OCI-M2 (cell line): Measurements from ENCODE around the gene GLTPD2.

Source experiments
- DNase-seq: peaks from one replicate; lab custom pipeline; 2025; ENCODE audit not compliant: unreplicated experiment; lab: John Stamatoyannopoulos, UW

Gene GLTPD2

DNA sequence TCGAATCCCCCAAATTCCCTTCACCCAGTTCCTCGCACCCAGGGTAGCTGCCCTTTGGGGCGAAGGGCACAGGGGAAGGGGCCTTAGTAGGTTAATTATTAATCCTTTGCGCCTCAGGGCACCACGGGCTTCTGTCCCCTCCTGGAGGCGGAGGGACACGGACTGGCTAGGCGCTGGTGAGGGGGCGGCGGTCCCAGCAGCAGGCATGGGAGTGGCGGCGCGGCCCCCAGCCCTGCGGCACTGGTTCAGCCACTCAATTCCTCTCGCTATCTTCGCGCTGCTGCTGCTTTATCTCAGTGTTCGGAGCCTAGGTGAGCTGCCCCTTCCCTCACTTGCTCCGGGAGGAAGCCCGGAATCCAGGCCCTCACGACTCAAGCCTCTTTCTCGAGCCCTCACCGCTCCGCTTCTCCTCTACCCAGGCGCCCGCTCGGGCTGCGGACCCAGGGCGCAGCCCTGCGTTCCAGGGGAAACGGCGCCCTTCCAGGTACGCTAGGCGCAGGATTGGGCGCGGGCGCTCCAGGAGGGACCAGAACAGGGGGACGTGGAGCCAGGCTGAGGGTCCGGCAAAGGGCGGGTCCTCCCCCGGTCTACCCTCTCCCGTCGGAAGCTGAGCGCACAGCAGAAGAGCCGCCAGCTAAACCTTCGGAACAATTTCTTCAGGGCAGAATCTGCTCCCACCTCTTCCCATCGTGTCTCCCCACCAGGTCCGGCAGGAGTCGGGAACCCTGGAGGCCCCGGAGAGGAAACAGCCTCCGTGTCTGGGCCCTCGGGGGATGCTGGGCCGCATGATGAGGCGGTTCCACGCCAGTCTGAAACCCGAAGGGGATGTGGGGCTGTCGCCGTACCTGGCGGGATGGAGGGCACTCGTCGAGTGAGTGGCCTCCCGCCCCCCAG is at the start of gene GLTPD2:
GLTPD2 (plus strand) TSS at position 158 of the 894 bp plus-strand sequence; CDS start at position 206, 48 bp downstream.
- DNase-seq, result no peak

DNA sequence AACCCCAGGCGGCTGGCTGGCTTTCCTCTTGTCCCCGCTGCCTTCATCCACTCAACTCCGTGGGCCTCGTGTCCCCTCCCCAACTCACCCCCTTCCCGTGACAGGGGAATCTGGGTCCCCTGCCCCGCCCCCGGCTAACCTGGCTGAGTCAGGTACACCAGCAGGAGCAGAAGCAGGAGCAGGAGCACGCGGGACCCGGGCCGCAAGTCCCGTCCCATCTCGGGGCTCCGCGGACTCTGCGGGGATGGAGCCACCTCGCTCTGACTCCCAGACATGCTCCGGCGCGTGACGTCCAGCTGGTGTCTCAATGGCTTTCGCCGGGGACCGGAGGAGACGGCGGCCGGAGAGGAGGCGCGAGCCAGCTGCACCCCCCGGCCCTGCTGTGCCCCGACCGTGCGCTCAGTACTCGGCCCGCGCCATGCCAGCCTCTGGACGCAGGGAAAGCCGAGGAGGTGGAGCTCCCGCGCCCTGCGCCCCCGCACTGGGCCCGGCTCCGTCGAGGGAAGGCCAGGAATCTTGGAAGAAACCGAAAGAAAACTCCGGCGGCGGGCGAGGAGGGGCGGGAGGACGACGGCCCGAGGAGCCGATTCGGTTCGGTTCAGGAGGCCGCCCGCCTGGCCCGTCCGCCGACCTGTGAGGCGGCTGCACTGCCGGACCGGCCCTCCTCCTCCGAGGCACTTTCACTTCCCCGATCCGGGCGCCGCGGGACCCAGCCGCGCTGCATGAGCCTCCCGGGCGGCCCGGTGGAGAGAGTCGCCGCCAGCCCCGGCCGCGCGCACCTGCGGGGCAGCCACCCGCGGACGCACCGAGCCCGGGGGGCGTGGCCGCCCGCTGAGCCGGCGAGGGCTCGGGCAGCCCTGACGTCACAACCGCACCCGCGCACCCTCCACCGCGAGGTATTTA is 49.4 kb upstream of the GLTPD2 start, which contains the start of the genes CXCL16 and ZMYND15:
CXCL16 (minus strand) TSS at position 807 of the 903 bp plus-strand sequence; CDS start at position 218, 589 bp downstream.
ZMYND15 (plus strand) TSS at position 712 of the 903 bp plus-strand sequence. CDS start 716 bp downstream, outside the sequence.
- DNase-seq, result no peak

DNA sequence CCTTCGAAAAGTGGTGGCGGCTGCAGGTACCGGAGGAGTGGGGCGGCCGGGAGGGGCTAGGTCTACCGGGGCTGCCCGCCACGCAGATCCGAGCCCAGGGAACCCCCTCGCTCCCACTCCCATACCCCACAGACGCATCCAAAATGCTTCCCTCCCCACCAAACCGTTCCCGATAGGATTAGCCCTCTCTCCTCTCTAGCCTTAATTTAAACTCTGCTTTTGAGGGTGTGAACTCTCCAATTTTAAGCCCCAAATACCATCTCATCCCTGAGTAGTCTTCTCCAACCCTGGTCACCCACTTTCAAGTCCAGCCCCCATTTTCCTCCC is 48.8 kb upstream of the GLTPD2 start:
- DNase-seq, result no peak

DNA sequence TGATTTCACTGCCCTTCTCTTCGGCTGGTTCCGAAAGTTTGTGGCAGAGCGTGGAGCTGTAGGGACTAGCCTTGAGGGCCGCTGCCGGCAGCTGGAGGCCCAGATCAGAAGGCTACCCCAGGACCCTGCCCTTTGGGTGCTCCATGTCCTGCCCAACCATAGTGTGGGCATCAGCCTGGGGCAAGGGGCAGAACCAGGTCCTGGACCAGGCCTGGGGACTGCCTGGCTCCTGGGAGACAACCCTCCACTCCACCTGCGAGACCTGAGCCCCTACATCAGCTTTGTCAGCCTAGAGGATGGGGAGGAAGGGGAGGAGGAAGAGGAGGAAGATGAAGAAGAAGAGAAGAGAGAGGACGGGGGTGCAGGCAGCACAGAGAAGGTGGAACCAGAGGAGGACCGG is 48.2 kb upstream of the GLTPD2 start:
- DNase-seq, result no peak

DNA sequence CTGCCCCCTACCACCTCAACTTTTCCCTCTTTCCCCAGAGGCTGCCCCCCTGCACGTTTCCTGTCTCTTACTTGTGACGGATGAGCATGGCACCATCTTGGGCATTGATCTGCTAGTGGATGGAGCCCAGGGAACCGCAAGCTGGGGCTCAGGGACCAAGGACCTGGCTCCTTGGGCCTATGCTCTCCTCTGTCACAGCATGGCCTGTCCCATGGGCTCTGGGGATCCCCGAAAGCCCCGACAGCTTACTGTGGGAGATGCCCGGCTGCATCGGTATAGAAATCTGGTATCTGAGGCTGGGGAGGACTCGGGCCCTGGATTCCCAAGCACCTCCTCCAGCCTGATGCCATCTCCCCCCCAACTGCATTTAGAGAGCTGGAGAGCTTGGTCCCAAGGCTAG is 47.2 kb upstream of the GLTPD2 start:
- no peak for DNase-seq

DNA sequence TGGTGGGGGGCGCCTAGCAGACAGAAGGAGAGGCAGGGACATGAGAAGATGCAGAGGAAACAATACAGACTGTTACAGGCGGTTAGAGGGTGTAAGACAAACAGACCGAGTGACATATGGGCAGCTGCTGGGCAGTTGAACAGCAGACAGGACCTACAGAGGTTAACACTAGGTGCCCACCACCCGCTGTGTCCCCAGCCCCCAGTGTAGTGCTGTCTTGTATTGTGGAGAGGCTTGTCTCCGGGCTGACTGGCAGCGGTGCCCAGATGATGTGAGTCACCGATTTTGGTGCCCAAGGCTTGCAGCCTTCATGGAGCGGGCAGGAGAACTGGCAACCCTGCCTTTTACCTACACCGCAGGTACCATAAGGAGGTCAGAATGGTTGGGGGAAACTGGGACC is 46.6 kb upstream of the GLTPD2 start:
- DNase-seq, result no peak

DNA sequence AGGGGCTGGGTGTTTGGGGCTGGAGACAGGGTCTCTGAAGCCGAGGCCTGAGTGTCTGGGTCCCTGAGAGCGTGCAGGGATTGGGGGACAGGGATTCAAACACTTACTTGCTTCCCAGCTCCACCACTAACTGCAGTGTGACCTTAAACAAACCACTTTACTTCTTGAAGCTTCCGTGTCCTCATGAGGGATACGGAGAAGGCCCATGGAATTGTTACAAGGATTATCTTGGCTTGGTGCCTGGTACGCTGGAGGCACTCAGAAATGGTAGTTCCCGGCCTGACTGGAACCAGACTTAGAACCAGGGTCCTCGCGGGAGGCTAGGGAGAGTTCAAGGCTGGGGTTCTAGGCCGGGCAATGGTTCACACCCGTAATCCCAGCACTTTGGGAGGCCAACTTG is 46.1 kb upstream of the GLTPD2 start:
- DNase-seq, result no peak

DNA sequence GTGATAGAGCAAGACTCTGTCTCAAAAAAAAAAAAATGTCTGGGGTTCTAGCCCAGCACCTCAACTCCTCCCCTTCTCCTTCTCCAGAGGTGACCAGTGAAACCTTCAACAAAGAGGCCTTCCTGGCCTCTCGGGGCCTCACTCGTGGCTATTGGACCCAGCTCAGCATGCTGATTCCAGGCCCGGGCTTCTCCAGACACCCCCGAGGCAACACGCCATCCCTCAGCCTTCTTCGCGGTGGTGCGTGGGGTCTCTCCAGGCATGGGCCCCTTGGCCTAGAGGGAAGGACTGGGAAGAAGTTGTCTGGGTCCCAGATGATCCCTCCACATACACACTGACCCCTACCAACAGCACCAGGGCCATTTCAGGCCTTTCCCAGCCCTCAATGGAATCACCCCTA is 45.5 kb upstream of the GLTPD2 start:
- no peak for DNase-seq

DNA sequence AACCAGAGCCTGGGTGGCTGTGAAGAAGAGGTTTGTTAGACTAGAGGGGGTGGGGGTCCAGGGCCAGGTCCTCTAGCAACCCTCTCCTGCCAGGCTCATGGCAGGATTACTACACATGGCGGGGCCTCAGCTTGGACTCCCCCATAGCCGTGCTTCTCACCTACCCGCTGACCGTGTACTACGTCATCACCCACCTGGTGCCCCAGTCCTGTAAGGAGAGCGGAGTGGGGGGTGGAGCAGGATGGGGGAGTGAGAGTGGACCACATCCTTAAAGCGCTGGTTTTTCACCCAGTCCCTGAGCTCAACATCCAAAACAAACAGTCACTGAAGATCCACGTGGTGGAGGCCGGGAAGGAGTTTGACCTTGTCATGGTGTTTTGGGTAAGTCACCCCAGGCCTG is 44.9 kb upstream of the GLTPD2 start:
- no peak for DNase-seq

DNA sequence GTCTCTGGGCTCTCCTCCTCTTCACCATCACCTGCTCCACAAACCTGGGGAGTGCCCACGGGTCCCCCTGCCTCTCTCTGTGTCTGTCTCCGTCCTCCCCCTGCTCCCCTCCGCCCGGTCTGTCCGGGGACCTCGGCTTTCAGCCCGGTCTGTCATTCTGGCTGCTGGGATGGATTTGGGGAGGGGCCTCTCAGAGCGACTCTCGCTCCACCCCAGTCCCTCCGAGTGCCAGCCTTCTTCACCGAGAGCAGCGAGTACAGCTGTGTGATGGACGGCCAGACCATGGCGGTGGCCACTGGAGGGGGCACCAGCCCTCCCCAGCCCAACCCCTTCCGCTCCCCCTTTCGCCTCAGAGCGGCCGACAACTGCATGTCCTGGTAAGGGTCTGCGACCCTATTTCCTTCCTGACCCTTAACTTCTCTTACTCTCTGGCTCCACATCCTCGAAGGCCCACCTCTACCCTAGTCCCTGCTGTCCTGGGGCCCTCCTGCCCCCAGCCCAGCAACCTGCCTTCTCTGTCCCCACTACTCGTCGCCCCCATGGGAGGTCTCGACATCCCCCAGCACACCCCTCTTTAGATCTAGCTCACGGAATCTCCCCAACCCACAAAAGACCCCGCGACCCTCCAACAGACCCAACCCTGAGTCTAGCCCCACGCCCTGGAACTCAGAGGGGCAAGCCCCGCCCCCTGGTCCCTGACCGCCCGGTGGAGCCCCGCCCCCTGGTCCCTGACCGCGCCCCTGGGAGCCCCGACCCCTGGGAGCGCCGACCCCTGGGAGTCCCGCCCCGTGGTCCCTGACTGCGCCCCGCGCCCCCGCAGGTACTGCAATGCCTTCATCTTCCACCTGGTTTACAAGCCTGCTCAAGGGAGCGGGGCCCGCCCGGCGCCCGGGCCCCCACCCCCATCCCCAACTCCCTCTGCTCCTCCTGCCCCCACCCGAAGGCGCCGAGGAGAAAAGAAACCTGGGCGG is 43.5 kb upstream of the GLTPD2 start:
- DNase-seq, result no peak

DNA sequence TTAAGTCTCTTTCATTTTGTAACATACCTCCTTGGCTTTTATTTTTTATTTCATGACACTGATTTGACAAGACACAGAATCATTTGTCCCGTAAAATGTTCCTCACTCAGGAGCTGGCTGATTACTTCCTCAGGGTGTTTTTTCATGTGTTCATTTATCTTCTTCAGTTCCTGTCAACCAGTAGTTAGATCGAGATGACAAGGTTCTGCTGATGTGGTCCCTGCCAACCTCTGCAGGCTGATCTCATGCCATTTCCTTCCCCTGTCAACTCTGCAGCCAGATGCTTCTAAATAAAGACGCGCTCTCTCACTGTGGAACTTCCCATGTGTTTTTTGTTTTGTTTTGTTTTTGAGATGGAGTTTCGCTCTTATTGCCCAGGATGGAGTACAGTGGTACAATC is 40.9 kb upstream of the GLTPD2 start:
- no peak for DNase-seq

DNA sequence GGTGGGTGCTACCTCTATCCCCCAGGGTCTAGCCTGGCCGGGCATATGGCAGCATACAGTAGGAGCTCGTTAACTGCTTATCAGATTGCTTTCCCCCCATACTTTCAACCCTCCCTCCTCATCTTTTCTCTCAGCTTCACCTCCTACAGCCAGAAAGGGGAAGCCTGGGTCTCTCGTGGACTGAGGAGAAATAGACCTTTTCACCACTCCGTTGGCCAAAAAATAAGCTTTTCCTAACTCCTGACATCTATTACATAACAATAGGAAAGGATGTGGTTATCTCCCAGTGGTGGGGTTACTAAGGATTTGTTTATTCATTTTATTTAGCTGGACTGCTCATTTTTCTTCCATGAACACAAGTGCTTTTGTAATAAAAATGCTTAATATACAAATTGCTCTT is 40.1 kb upstream of the GLTPD2 start:
- no peak for DNase-seq

DNA sequence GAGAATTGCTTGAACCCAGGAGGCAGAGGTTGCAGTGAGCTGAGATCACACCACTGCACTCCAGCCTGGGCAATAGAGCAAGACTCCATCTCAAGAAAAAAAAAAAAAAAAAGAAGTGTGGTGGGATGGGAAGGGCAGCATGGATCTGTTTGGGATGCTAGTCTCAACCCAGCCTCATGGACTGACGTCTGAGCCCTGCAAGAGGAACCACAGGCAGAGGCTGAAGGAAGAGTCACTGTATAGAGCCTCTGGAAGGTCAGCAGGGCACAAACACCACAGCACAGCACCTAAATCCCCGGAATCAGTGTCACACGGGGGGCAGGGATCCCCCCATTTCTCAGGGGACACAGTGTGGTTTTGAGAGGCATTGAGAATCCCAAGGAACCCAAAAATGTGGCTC is 38.2 kb upstream of the GLTPD2 start:
- DNase-seq, result no peak

DNA sequence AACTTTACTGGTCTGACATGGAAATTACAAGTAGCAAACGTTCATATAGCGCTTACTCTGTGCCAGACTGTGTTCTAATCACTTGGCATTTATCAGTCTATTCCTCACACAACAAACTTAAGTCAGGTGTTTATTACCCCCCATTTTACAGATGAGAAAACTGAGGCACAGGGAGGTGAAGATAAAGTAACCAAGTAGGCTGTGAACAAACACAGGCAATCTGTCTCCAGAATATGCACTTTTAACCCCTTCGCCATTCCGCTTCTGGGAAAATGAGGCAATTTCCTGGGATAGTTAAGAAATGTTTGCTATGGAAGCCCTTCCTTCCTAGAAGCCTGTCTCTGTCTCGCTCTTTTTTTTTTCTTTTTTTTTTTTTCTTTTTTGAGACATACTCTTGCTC is 36.8 kb upstream of the GLTPD2 start:
- DNase-seq, result no peak

DNA sequence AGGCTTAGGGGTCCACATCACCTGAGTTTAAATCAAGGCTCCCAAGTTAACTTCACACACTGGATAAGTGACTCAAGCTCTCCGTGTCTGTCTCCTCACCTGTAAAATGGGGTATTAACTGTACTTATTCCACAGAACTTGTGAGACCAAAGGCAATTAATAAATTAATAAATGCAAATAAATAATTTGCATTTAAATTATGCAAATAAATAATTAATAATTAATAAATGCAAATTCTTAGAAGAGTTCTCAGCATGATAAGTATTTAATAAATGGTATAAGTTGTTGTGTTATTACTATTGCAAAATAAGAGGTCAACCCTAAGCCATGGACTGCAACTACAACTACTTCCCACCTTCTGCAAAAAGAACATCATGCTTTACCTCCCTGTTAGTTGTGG is 35.4 kb upstream of the GLTPD2 start:
- no peak for DNase-seq

DNA sequence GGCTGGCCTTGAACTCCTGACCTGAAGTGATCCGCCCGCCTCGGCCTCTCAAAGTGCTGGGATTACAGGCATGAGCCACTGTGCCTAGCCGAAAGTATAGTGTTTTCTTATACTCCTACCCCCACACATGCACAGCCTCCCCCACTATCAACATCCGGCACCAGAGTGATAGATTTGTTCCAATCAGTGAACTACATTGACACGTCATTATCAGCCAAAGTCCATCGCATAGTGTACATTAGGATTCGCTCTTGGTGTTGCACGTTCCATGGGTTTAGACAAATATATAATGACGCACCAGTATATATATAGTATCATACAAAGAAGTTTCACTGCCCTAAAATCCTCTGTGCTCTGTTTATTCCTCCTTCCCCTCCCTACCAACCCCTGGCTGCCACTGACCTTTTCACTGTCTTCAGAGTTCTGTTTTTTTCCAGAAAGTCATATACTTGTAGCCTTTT is 29.0 kb upstream of the GLTPD2 start:
- DNase-seq, result no peak

DNA sequence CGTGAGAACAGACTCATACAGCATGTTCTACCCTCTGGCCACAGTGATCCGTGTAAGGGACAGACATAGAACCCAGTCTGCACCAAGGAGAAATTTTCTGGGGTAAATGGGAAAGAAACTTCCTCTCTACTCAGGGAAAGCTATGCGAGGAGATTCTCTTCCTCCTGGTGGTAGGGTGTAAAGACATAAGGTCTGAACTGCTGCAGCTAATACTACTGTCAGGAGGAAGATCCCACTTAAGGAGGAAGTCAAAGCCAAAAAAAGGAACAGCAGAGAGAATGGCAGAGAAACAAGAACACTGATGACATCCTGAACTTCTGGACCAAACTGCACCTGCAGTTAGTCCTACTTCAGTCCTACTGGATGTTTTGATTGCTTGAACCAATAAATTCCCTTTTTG is 24.2 kb upstream of the GLTPD2 start:
- DNase-seq, result no peak

DNA sequence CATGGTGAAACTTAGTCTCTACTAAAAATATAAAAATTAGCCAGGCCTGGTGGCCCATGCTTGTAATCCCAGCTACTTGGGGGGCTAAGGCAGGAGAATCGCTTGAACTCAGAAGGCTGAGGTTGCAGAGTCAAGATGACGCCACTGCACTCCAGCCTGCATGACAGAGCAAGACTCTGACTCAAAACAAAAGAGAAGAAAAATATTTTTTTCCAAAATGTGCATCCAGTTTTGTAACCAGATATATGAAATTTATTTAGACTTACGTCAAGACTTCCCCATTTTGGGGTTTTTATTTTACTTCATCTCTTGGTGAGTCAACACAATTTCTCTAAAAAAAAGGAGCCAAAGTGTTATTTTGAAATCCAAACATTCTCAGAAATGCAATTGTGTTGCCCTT is 22.6 kb upstream of the GLTPD2 start:
- no peak for DNase-seq

DNA sequence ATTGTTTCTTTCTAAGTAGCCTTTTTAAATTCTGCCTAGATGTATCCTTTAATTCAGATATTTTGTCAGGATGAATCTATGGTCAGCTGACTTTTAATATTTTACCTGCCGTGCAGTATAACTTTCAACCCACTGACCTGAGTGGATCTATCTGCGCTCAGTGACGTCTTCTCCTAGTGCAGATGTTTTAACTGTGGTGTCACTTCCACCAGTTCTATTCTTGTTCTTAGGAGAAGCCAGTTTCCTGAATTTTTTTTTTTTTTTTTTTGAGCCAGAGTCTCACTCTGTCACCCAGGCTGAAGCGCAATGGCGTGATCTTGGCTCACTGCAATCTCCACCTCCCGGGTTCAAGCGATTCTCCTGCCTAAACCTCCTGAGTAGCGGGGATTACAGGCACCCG is 22.0 kb upstream of the GLTPD2 start:
- no peak for DNase-seq

DNA sequence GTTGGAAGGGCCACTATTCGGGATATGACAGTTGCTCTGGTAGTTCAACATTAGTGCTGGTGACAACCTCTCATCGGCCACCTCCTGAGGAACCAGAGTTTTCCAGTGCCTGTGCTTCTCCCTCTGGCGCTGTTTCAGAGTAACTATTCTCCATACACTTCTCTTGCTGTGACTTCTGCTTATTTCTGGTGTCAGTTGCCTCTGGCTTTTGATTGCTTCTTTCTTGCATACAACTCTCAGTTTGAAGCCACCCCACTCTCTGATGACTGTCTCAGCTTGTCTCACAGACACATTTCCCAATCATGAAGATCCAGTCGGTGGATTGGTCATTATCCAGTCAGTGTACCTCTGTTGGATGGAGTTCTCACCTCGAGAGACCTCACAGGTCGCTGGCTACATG is 20.5 kb upstream of the GLTPD2 start:
- DNase-seq, result no peak

DNA sequence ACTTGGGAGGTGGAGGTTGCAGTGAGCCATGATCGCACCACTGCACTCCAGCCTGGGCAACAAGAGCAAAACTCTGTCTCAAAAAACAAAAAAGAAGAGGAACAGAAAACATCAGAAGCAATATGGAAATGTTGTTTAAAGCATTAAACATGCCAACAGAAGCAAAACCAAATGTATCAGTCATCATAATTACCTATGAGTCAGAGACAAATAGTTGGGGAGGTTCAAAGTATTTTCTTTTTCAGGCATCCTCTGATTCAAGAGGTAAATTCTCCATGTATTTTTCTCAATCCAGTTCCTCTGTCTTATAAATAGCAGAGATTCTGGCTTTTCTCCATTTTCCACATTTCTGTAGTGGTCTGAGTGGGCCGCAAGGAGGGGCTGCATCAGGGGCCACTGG is 19.1 kb upstream of the GLTPD2 start:
- no peak for DNase-seq
